Ascending aorta (tissue), 2 donors: ENCODE data around the gene KLC3. TPM values are rescaled to one million over a fixed set of nuclear protein-coding genes. Genes with fewer than 3 reads are reported as not detected.

Experiments
- DNase-seq, 2 donors: peaks; one replicate each; pipeline ENCODE4 v3.0.0-alpha.2; 2019; ENCODE audit warnings: low spot score in 2 of 2
- H3K27ac ChIP-seq, 2 donors: fragments of 200-600 bp; sonication (generic); one replicate each; pipeline ENCODE4 v1.5.1; 2016 to 2017; ENCODE audit warnings: mild to moderate bottlenecking in 1 of 2
- H3K27me3 ChIP-seq: fragments of 200-600 bp; sonication (generic); one replicate; pipeline ENCODE4 v1.5.1; 2017
- H3K36me3 ChIP-seq, 2 donors: fragments of 200-600 bp; sonication (generic); one replicate each; pipeline ENCODE4 v1.5.1; 2016
- H3K4me1 ChIP-seq, 2 donors: fragments of 200-600 bp; sonication (generic); one replicate each; pipeline ENCODE4 v1.5.1; 2016 to 2017; ENCODE audit warnings: mild to moderate bottlenecking in 1 of 2
- H3K4me3 ChIP-seq, 2 donors: fragments of 200-600 bp; sonication (generic); one replicate each; pipeline ENCODE4 v1.5.1; 2016 to 2017; ENCODE audit warnings: mild to moderate bottlenecking in 1 of 2
- H3K9me3 ChIP-seq, 2 donors: fragments of 200-600 bp; sonication (generic); one replicate each; pipeline ENCODE4 v1.5.1; 2016
- intact Hi-C: fragments of 100-400 bp; cut with DNase I; formaldehyde crosslinking; loops from one replicate; pipeline ENCODE4 v1.15.1; 2023
- total RNA-seq: library from RNA; depleted of rRNA; stranded (reverse); fragments of >200 nt; gene quantifications from one replicate; pipeline ENCODE4 v1.1.0, GENCODE V29; 2016
- TF ChIP-seq, protein P1 (sequence below), 3 experiments: fragments of 200-600 bp in 2 of 3; fragments of 450-650 bp in 1 of 3; sonication (generic) in 2 of 3; IDR thresholded peaks; one replicate each; pipeline ENCODE4 v1.5.1; 2016 to 2019; ENCODE audit warnings: antibody characterized with exemption in 3 of 3, mild to moderate bottlenecking in 1 of 3, moderate library complexity in 1 of 3

KLC3 gene
- total RNA-seq, 1 donor from 2014 or later, result not detected

DNA sequence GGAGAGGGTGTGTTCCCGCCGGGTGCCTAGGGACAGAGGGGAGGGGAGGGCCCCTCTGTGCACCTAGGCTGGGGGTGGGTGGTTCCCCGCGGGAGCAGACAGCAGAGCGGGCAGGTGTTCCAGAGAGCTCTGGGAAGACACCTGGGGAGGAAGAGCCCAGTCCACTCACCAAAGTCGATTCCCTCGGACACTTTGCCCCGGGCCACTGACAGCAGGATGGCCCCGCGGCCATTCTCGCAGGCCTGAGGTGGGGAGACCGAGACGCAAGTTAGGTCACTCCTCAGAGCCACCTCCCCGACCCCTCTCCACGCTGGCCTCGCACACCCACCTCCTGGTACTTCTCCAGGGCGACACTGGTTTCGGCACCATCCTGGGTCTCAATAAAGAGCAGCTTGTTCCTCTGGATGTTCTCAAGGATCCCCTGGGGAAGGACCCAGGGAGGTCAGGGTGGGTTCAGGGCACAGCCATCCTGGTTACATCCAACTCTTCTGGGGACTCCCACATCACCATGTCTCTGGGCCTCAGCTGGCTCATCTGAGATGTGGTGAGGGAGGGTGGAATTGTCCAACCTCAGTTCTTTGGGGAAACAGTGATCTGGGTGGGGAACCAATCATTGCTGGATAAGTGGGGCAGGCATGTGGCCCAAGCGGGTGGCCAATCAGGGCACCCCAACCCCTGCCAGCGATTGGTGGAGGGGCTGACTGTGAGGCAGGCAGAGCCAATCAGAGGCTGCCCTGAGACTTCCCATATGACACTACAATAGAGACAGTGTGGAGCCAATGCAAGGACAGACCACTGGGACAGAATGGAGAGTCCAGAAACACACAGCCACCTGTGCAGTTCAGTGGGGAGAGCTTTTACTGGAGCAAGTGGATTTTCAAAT is 12.6 kb downstream of the KLC3 start:
- Histone ChIP-seq H3K27ac (no peak overlapping the region), H3K4me1 (no peaks in the 10 kb centered on the region), H3K9me3 (no peaks in the 10 kb centered on the region), H3K36me3 (peaks cover 23 to 33% of the 10 kb centered on the region in 2 donors), H3K27me3 (no peaks in the 10 kb centered on the region), H3K4me3 (no peak overlapping the region)
- TF ChIP-seq, protein P1, sequence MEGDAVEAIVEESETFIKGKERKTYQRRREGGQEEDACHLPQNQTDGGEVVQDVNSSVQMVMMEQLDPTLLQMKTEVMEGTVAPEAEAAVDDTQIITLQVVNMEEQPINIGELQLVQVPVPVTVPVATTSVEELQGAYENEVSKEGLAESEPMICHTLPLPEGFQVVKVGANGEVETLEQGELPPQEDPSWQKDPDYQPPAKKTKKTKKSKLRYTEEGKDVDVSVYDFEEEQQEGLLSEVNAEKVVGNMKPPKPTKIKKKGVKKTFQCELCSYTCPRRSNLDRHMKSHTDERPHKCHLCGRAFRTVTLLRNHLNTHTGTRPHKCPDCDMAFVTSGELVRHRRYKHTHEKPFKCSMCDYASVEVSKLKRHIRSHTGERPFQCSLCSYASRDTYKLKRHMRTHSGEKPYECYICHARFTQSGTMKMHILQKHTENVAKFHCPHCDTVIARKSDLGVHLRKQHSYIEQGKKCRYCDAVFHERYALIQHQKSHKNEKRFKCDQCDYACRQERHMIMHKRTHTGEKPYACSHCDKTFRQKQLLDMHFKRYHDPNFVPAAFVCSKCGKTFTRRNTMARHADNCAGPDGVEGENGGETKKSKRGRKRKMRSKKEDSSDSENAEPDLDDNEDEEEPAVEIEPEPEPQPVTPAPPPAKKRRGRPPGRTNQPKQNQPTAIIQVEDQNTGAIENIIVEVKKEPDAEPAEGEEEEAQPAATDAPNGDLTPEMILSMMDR (IDR thresholded peaks at IDR 0.05), result no peak
- intact Hi-C loops, result no loop called here
- no peak for DNase-seq

DNA sequence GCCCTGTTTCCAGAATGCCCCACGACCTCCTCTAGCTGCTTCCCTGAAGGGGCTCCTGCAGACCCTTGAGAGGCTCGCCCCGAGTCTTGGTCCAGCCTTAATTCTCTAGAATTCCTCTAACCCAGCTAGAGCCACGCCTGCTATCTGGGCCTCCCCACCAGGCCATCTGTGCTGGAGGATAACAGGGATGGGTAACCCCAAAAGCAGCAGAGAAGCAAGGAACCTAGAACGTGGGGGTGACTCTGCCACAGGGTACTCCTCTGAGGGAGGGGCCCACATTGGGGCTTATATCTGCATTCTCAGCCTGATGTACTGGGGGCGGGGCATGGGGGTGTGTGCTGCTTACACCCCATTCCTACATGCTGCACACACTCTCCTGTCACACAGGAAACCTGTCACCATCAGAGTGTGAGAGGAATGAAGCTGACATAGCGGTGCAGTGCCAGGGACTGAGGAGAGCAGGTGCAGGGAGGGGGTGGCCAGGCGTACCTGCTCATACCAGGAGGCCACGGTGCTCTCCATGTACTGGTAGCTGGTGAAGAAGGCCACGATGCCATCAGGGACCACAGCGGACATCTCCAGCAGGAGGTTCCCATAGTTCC is 13.8 kb downstream of the KLC3 start:
- DNase-seq, result no peak
- Histone ChIP-seq H3K9me3 (no peaks in the 10 kb centered on the region), H3K4me1 (no peaks in the 10 kb centered on the region), H3K4me3 (no peak overlapping the region), H3K27ac (no peak overlapping the region), H3K36me3 (peaks cover 23 to 33% of the 10 kb centered on the region in 2 donors), H3K27me3 (no peaks in the 10 kb centered on the region)
- intact Hi-C loops, result no loop called here
- TF ChIP-seq, protein P1 (IDR thresholded peaks at IDR 0.05), result no peak

DNA sequence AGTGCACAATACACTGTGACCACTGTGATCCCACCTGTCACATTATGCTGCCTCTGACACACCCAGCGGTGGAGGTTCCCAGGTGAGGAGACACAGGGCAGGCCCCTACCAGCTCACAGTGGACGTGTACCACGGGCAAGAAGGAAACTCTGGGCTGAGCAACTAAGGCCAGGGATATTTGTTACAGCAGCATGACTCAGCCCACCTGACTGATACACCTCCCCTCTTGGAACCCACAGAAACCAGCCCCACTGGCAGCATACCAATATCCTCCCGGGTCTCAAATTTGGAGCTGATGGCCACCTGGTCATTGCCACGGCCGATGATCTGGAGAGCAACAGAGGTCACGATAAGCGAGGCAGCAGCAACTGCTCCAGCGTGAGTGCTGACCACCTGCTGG is 14.9 kb downstream of the KLC3 start:
- TF ChIP-seq, protein P1 (IDR thresholded peaks at IDR 0.05), result no peak
- Histone ChIP-seq H3K27me3 (no peaks in the 10 kb centered on the region), H3K4me1 (no peaks in the 10 kb centered on the region), H3K27ac (no peak overlapping the region), H3K36me3 (peaks cover 23 to 33% of the 10 kb centered on the region in 2 donors), H3K4me3 (no peak overlapping the region), H3K9me3 (no peaks in the 10 kb centered on the region)
- DNase-seq, result no peak
- intact Hi-C loops, result no loop called here

DNA sequence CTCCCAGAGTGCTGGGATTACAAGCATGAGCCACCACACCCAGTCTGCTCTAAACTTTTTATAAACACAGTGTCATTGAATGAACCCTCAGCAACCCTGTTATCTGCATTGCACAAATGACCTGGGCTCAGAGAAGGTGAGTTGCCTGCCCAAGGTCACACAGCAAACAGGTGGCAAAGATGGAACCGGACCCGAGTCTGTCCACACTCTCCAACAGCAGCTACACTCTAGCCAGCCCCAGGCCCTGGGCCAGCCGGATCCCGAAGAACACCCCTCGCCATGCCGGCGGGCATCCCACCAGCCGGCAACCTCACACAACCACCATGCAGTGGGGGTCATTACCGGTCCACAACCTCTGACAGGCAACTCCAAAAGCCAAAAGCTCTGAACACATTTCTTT is 15.4 kb downstream of the KLC3 start:
- Histone ChIP-seq H3K27ac (no peak overlapping the region), H3K36me3 (peaks cover 23 to 33% of the 10 kb centered on the region in 2 donors), H3K4me3 (no peak overlapping the region)

DNA sequence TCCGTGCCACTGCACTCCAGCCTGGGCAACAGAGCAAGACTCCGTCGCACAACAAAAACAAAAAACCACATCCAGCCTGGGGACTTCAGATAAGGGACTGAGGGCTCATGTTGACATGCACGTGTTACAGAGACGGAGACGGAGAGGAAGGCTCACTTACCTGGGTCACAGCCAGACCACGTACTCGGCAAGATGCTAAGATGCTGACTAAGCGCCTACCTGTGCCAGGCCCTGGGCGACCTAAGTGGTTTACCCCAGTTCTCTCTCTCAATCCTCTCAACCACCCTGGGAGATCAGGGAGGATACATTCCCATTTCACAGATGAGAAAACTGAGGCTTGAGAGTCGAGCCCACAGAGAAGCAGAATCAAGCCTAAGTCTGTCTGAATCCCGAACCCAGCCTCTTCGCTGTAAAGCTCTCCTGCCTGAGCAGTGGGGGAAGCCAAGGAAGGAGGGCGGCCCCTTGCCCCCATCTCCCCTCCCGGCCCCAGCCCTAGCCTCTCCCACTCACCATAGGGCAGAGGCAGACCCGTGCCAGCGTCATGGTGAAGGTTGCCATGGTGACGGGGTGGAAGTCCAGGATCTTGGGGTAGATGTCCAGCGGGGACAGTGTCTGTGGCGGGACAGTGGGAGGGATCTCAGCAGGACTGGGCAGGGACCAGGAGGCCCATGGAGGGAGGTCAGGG is 16.4 kb downstream of the KLC3 start:
- Histone ChIP-seq H3K9me3 (no peaks in the 10 kb centered on the region), H3K27me3 (no peaks in the 10 kb centered on the region), H3K4me3 (no peak overlapping the region), H3K27ac (no peak overlapping the region), H3K36me3 (peaks cover 26 to 37% of the 10 kb centered on the region in 2 donors), H3K4me1 (no peaks in the 10 kb centered on the region)
- TF ChIP-seq, protein P1 (IDR thresholded peaks at IDR 0.05), result no peak
- intact Hi-C loops, result no loop called here
- no peak for DNase-seq

More for the DNA sequence above, 15.4 kb downstream of the KLC3 start:
- Histone ChIP-seq H3K9me3 (no peaks in the 10 kb centered on the region), H3K4me1 (no peaks in the 10 kb centered on the region), H3K27me3 (no peaks in the 10 kb centered on the region)
- TF ChIP-seq, protein P1 (IDR thresholded peaks at IDR 0.05), result no peak
- intact Hi-C loops, result no loop called here
- DNase-seq, result no peak
